OCI-M2 (cell line): ENCODE measurements around the gene INF2.
"Not testable (repeated sequence)": the region's sequence is repeated elsewhere in the genome, so short reads cannot be mapped to it uniquely, and the experiment has no call there.

Experiments used
- DNase-seq: peaks from one replicate; lab custom pipeline; 2025; ENCODE audit not compliant: unreplicated experiment; lab: John Stamatoyannopoulos, UW

The INF2 gene

DNA sequence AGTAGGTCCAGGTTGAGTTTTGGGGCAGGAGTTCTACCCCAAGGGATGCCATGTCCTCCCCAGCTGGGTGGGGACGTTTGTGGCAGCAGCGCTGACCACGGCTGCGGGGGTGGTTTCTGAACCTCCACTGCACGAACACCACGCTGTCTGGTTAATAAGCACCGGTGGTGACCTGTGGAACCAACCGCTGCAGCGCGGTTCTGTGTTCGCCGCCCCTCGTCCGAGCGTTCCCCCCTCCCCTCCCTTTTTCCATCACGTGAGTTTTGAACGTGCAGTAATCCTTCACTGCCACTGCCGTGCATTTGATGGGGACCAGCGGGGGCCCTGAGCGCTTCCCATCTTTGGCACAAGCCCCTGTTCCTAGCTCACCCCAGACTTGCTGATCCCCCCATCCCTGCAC lies 28.2 kb downstream of the INF2 start:
- no peak for DNase-seq

GRCh38 chr14:104718147-104718546 lies 28.7 kb downstream of the INF2 start:
- no peak for DNase-seq

GRCh38 chr14:104718871-104719270 lies 29.5 kb downstream of the INF2 start:
- DNase-seq: no peak

GRCh38 chr14:104719343-104719742 lies 29.9 kb downstream of the INF2 start:
- no peak for DNase-seq

- DNase-seq: no peak
Measured at GRCh38 chr14:104721505-104722431, 32.4 kb downstream of the INF2 start.

GRCh38 chr14:104722938-104723650 lies 33.7 kb downstream of the INF2 start:
- no peak for DNase-seq

DNA sequence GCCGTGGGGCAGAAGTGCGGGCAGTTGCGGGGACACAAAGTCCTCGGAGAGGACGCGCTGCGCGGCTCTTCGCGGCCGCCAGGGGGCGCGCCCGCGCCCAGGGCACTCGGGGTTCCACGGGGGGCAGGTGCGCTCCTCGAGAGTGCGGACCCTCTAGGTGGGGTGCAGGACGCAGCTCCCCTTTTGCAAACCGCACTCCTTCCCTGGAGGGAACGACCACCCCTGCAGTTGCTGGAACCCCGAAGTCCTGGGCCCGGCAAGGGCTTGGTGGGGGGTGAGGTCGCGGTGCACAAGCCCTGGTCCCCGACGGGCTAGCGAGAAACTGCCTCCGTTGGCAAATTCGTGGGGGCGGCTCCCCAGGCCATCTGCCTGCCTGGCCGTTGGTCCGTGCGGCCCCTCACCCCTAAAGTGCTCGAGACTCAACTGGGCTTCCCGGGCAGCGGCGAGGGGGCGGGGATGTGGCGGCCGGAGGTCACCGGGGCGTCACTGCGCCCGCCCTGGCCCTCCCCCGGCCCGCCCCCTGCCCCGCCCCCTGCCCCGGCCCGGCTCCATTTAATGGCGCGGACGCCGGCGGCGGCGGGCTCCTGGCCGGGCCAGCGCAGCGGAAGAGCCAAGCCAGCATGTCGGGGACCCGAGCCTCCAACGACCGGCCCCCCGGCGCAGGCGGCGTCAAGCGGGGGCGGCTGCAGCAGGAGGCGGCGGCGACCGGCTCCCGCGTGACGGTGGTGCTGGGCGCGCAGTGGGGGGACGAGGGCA lies 34.4 kb downstream of the INF2 start, which contains the start of gene ADSS1:
Gene ADSS1 (plus strand): TSS at position 579 of the 756 bp plus-strand sequence. CDS start 42 bp downstream, at position 621.
- no peak for DNase-seq

DNA sequence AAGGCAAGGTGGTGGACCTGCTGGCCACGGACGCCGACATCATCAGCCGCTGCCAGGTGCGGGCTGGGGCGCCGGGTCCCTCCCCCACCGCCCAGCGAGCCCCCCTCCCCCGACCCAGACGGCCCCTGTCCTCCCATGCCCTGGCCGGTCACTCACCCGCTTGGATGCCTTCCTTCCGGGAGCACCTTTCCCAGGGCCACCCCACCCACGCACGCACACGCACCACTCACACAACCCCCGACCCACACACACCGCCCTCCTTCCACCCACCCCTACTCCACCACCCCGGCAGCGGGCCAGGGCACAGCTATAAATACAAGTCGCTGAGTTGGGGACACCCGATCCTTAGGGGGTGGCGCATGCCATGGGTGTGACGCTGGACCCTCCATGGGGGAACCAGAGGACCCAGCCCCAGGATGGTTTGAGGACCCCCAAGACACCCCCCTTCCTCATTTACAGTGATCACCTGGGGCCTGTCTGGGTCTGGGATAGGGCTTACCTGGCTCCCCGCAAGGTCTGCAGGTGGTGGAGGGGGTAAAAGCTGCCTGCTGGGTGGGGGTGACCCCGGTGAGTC lies 35.1 kb downstream of the INF2 start:
- no peak for DNase-seq

DNA sequence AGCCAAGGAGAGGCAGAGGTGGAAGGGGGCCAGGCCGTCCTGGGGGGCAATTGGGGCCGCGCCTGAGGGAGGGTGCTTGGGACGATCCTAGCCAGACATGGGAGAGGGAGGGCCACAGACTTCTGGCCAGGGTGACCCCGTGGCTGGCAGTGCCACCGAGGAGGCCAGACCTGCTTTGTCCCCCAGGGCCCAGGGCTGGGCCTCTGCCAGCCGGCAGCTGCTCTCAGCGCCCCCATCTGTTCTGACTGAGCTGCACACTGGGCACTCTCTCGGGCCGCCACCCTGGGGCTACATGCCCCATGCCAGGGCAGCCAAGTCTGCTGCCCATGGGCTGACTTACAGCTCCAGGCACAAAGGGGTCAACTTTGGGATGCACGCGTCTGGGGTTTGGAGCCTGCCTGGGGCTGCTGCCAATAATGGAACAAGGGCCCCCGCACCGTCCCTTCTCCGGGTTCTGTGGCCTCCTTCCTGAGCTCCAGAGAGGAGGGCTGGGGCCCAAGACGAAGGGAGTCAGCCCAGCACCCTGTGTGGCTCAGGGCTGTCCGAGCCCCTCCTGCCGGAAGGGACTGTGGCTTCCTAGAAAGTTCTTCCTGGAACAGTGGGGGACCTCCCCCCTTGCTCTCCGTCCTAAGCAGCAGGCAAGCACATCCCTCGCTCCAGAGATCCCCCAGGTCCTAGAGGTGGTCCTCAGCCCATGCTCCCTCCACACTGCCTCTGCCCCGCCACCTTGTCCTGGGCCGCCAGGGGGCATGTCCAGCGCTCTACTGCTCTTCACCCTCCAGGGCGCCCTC lies 35.8 kb downstream of the INF2 start:
- DNase-seq: no peak

- DNase-seq: no peak
Measured at GRCh38 chr14:104725772-104726548, 36.5 kb downstream of the INF2 start.

- no peak for DNase-seq
Measured at GRCh38 chr14:104726600-104727451, 37.4 kb downstream of the INF2 start.

- DNase-seq: no peak
Measured at GRCh38 chr14:104728631-104729030, 39.2 kb downstream of the INF2 start.

GRCh38 chr14:104729176-104729834 lies 39.9 kb downstream of the INF2 start:
- not testable (repeated sequence) for DNase-seq

GRCh38 chr14:104729835-104730181 lies 40.4 kb downstream of the INF2 start:
- no peak for DNase-seq

GRCh38 chr14:104730487-104730886 lies 41.1 kb downstream of the INF2 start:
- DNase-seq: no peak

- no peak for DNase-seq
Measured at GRCh38 chr14:104731320-104732294, 42.2 kb downstream of the INF2 start.

DNA sequence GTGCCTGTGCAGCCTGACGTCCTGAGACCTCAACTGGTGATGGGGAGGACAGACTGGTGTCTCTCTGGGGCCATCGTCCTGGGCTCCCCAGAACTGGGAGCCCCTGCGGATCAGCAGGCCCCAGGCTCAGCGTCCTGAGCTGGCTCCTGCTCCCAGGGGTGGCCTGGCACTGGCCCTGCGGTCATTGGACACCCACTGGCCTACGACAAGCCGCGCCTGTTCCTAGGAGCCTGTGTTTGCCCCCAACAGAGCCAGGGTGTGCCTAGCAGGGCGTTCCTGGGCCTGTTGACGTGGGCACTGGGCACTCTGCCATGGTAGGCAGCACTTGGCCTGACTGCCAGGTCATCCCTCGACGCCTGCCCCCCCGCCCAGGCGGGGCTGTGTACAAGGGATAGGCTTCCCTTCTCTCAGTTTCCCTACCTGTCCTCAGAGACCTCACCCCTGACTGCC lies 43.0 kb downstream of the INF2 start:
- DNase-seq: no peak
